ENCODE results near the gene STING1.
"Not testable (repeated sequence)": the region's sequence is repeated elsewhere in the genome, so short reads cannot be mapped to it uniquely, and the experiment has no call there.

STING1 gene

DNA sequence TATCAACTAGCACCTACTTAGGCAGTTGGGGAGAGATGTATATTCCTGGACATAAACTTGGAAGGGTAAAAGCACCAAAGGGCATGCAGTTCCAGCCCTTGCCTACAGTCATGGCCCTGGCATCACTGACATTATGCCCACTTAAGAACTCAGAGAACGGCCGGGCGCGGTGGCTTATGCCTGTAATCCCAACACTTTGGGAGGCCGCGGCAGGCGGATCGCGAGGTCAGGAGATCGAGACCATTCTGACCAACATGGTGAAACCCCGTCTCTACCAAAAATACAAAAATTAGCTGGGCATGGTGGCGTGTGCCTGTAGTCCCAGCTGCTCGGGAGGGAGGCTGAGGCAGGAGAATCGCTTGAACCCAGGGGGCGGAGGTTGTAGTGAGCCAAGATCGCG lies 42.1 kb downstream of the STING1 start:
- not testable (repeated sequence) for DNase-seq (ENCODE audit: low read depth in 2 of 3, low spot score in 1 of 3)

DNA sequence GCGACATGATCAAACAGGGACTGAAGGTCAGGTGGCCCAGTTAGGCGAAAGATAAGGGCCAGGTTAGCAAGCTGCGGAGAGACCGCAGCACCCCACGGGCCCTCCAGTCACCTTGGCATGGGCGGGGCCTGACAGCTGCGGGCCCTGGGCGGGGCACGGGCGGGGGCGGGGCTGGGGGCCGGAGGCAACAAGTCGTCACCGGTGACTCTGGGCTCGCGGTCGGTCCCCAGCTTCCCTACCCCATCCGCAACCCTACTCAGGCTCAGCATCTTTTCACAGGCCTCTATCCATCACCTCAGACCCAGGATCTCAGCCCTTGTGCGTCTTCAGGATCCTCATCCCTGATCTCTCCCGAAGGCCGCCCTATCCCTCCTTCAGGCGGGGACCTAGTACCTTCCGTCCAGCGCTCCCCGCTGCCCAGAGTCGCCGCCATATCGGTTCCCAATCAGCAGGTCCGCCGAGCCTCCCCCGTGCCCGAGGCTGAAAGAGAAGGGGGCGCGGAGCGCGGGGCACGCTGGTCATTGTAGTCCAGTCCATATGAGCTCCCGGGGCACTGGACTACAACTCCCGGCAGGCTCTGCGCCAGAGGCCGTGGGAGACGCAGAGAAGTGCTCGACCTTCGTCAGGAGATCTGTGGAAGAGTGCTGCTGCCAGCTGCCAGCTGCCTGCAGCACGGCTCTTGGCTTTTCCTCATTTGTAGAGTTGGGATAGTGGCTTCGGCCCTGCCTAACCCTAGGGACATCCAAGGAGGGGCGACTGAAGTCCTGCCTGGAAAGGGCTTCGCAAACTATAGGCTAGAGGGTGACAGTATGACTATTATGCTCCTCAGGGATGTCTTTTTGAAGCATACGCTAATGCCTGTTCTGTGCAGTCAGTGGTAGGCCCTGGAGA lies 43.3 kb downstream of the STING1 start, which contains the start of gene DNAJC18:
Gene DNAJC18 (minus strand): TSS at position 513 of the 891 bp plus-strand sequence. CDS start 80 bp downstream, at position 433.
- peak; percentile 85 to 90 (median 90) for DNase-seq (ENCODE audit: low read depth in 2 of 3, low spot score in 1 of 3)

DNA sequence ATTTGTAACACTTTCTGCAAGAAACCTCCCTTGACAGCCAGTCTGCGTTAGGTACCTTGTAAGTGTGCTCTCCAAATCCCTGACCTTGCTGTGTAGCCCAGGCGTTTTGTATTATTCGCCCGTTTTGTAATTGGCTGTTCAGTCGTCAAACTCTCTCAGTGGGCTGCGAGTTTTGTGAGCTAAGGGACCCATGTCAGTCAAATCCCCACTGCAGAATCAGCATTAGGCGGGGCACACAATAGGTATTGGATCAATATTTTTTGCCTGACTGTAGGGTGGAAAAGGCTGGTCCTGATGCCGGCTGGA lies 43.9 kb downstream of the STING1 start:
- no peak for DNase-seq (ENCODE audit: low read depth in 2 of 3, low spot score in 1 of 3)

DNA sequence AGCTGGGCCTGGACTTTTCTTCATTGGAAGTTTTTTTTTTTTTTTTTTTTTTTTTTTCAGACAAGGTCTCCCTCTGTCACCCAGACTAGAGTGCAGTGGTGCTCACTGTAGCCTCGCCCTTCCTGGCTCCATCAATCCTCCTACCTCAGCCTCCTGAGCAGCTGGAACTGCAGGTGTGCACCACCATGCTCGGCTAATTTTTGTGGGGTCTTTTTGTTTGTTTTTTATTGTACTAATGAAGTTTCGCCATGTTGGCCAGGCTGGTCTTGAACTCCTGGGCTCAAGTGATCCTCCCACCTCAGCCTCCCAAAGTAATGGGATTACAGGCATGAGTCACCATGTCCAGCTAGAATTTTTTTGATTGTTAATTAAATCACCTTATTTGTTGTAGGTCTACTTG lies 46.9 kb downstream of the STING1 start:
- DNase-seq (ENCODE audit: low read depth in 2 of 3, low spot score in 1 of 3), result no peak

DNA sequence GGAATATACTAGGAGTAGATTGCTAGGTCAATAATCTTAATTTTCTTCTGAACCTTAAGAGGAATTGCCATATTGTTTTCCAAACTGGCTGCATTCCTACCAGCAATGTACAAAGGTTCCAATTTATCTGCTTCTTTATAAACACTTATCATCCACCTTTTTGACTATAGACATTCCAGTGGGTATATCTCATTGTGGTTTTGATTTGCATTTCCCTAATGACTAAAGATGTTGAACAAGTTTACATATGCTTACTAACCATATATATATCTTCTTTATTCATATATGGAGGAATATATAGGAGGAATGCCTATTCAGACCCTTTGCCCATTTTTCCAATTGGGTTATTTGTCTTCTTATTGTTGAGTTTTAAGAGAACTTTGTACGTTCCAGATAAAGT lies 50.9 kb downstream of the STING1 start:
- DNase-seq (ENCODE audit: low read depth in 2 of 3, low spot score in 1 of 3), result no peak

DNA sequence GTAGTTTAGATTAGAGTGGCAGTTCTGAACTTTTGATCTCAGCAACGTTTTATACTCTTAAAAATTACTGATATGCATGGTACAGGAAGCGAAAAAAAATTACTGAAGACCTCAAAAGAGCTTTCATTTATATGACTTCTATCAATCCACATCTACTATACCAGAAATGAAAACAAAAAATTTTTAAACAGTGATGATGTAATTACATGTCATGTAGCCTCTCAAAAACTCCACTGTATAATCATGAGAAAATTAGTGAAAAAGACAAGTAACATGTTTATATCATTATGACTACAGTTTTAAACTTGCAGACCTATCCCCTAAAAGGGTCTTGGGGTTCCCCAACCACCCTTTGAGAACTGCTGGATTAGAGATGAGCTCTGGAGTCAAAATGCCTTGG lies 52.5 kb downstream of the STING1 start:
- DNase-seq (ENCODE audit: low read depth in 2 of 3, low spot score in 1 of 3), result no peak

DNA sequence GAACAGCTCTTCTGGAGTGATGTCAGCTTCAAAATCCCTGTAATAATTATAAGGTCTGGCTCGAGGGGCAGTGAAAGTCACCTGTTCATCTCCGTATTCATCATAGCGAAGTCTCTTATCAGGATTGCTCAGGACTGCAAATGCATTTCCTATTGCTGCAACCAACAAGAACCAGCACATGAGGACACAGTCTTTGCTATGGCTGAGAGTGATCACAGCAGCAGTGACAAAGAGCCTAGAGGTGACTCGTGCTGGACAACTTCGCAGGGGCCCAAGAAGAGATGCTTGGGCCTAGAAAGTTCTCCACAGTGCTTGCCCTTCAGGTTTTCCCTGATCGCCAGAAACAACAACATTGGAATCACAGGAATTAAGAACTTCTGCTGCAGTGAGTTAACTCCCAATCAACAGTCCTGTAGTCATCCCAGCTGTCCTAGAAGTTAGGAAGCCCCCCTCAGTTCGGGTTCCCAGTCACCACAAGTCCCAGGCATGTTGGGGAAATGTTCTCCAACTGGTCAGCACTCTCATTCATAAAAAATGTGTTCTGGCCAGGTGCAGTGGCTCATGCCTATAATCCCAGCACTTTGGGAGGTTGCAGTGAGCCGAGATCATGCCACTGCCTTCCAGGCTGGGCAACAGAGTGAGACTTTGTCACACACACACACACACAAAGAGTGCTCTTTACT lies 56.2 kb downstream of the STING1 start:
- no peak for DNase-seq (ENCODE audit: low read depth in 2 of 3, low spot score in 1 of 3)
